LHCN-M2 (cell line): ENCODE data around the gene CRABP2. TPM values are rescaled to one million over a fixed set of nuclear protein-coding genes. Genes with fewer than 3 reads are reported as not detected.

Experiments
- DNase-seq: peaks from one replicate; pipeline ENCODE4 v3.0.0-alpha.2; 2012; ENCODE audit warnings: low read depth
- total RNA-seq: library from RNA; depleted of rRNA; stranded (reverse); fragments of >200 nt; gene quantifications from 2 replicates; pipeline ENCODE4 v1.2.3, GENCODE V29; 2014

CRABP2 gene
- total RNA-seq, 1 experiment from 2014 or later, result 2.2 TPM

DNA sequence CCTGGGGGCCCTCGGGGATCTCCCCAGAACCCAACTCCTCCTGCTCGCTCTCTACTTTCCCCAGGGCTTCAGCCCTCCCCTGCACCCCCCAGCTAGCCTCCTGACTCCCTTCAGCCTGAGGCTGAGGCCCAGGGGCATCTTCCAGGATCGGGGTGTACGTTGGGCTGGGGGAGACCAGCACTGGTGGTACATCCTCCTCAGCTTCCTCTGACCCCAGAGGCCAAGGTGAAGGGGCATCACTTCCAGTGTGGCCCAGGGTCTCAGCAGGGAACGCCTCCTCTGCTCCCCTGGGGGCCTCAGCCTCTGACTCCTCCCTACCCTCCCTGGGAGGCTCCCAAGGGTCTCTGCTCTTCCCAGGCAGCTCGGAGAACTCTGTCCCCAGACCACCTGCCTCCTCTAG is 35.0 kb downstream of the CRABP2 start:
- DNase-seq, result no peak

DNA sequence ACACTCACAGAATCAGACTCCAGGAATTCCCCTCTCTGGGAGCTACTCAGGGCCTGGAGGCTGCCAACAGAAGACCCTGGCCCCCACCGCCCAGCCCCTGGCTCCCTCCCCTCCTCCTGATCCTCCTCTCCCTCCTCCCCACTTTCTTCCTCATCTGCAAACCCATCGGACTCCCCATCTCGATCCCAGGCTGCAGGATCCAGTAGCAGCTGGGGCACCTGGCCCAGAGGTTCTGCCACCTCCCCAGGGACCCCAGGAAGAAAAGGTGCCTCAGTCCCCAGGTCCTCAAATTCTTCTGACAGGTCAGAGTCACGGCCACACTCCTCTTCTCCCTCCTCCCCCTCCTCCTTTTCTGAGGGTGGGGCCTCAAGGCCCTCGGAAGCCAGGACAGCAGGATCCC is 35.6 kb downstream of the CRABP2 start:
- DNase-seq, result no peak

DNA sequence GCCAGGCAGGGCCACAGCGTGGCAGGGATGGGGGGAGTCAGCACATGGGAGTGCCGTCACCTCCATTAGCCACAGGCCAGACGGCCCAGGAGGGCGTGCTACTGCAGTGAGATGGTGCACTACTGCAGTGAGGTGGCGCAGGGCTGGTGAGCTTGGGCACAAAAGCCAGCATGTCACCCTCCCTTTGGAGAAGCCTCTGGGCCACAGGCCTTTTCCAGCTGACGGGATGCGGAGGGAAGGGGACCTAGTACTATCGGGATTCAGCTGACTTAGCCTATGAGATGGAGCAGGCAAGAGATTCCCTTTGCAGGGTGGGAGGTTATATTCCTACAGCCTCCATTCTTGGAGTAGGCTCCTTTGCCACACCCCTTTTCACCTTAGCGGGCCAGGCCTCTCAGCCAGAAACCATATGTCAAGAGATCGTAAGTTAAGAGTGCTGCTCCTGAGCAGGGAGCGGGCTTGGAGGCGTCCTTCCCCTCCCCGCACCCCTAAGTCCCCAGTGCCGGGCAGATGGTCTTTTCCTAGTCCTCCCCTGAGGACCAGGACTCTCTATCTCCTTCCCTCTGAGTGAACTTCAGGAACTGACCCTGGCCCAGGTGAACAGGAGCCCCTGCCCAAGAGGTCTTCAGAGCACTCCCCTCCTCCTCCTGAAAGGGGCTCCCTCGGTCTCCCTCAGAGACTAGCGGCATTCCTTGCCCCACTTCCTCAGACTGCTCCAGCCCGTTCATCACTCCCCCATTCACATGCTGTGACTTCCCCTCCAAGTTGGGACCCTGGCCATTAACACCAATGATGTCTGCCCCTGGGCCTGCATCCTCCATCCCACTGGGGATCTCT is 36.4 kb downstream of the CRABP2 start:
- DNase-seq, result no peak

DNA sequence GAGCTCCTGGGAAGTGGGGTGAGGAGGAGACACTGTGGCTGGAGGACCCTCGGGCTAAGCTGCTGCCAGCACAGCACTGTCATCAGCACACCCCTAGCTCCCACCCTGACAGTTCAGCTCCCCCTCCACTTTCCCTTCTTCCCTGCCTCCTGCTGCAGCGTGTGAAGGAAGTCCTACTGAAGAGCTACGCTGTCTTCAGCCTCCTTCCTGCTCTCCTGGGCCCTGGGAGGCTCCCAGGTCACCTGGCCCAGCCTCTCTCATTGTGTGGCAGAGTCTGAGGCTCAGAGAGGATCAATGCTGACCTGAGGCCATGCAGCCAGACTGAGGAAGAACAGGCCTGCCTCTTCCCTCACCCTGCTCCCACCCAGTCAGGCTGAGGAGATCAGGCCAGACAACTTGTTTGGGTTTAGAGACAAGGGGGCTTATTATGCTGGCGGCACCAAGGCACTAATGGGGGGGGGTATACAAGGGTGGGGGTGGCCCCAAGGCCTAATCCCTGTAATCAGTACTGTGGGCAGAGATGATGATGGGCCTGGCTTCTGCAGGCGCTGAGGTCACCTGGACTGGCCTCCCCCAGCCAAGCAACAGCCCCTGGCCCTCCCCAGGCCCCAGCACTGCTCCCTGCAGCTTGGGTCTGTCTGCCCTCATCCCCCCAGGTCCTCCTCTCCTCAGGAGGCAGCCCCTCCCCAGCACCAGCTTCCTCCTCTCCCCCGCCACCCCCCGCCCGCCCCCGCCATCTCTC is 37.2 kb downstream of the CRABP2 start:
- no peak for DNase-seq

DNA sequence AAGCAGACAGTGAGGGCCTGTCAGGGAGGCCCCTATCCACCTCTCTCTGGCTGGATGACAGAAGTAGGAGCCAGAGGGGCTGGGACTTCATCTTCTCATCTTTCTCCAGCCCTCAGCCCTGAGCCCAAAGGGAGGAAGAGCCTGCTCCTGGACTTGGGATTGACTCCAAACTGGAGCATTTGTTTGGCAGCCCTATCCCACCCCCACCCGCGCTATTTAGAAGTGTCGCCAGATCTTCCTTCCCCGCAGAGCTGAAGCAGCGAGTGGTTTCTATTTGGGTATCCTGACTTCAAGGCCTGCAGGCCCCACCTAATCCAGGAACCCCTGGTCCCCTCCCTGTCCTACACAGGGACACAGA is 37.8 kb downstream of the CRABP2 start:
- DNase-seq, result peak; percentile 37

DNA sequence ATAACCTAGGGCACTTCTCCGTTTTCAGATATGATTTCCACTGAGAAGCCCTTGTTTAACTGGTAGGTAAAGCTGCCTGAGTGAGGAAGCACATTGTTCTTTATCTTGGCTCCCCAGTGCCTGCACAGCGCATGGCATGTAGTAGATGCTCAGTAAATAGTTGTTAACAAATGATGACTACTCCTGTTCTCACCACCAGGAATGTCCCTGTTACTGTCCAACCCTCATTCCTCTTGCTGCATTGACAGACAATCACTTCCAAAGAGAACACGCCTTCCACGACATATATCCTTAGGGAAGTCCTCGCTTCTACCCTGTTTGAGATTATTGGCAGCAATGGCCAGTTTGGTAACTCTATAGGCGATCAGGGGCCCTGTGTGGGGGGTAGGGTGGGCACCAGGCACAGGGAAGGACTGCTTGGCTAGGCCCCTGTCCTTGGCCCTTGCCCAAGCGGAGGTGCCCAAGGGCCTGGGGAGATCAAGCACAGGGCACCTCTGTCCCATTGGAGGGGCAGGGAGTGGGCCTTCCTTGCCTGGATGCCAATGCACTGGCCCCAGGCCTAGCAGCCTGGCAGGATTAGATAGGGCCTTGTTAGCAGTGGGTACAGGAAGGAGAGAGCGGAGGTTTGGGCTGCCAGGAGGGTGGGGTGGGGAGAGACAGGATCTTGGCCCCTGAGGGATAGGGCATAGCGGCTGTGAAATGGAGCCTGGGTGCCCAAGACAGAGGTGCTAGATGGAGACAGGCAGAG is 38.3 kb downstream of the CRABP2 start:
- peak; percentile 68 for DNase-seq

DNA sequence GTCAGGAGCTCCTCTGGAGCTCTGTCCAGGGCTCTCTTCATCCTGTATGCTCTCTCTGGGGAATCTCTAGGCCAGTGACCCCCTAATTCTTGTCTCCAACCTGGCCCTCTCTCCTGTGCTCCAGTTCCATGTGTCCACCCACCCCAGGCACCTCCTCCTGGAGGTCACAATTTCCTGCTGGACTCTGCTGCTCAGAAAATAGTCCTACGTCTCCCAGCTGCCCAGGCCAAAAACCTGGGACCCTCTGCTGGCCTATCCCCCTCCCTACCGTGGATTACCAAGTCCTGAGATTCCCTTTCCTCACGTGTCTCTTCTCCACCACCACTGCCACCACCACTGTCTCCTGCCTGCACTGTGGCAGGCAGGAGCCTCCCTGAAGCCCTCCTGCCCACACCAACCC is 39.8 kb downstream of the CRABP2 start:
- DNase-seq, result no peak

DNA sequence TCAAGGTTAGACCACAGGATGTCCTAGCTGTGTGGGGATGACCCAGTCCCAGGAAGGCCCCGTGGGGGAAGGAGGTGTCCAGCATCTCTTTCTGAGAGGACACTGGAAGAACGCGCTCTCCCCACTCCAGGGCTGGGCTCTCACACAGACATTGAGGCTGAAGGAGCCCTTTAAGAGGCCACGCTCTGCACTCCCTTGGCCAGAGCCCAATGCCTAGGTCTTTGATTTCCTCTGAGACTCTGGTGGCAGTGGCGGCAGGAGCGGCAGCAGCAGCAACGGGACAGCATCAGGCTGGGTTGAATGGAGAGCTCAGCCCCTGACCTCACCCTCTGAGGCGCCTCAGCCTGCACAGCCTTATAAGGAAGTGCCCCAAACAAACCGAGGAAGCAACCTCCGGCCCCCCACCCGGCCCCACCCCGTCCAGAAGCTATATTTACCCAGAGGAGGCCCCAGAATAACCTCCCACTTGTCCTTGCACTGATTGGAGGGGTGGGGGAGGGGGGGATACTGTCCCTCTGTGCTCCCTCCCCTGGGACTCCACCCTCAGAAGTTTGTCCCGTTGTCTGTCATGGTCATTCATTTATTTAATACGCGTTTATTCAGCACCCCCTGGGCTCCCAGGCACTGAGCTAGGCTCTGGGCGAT is 40.5 kb downstream of the CRABP2 start:
- DNase-seq, result peak; percentile 60

DNA sequence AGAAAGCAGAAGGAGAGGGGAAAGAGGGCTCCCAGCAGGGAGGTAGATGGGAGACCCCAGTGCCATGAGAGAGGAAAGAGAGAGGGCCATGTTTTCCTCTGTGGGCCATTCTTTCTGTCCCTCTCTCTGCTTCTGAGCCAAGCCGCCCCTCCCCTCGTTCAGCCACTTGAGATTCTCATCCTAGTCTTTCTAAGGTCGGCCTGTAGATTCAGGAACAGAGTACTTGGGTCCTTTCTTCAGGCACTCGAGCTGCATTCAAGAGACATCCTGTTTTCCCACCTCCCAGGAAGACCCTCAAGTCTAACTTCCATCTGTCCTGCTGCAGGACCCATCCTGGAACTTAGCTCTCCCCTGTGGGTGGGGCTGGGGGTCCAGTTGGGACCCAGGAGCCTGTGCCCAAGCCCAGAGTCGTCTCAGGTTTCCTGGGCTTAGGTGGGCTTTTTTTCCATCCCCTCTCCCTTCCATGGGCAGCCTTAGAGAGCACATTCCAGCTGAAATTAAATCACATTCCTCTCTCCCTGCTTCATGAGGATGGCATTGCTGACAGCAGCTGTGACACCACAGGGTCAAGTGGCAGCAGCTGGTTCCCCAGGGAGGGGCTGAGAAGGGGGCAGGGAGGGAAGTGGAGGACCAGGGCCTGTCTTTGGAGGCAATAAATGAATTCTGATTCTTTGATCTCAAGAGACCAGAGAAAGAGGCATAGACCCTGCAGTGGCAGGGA is 41.2 kb downstream of the CRABP2 start:
- DNase-seq, result peak; percentile 87

DNA sequence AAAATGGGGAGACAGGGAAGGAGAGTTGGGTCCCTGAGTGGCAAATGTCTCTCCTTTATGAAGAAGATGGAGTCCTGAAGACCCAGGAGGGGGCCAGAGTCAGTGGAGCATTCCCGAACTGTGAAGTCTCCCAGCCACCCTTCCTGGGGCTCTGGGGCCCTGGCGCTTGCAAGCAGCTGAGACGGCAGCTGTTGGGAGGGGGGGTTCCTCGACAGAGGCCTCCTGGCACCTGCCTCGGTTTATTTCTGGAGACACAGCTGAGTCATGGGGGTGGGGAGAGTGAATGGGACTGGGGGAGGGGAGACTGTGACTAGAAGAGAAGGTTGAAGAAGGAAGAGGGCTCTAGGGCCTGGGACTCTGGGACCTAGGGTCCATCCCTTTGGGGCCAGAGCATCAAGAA is 42.2 kb downstream of the CRABP2 start:
- peak; percentile 96 for DNase-seq

DNA sequence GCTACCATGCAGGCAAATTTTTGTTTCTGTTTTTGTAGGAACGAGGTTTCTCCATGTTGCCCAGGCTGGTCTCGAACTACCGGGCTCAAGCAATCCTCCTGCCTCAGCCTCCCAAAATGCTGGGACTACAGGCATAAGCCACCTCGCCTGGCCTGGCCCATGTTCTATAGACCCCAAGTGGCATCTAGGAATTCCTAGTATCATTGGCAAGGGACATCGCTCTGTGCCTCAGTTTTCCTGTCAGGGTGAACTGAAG is 42.7 kb downstream of the CRABP2 start:
- DNase-seq, result no peak

DNA sequence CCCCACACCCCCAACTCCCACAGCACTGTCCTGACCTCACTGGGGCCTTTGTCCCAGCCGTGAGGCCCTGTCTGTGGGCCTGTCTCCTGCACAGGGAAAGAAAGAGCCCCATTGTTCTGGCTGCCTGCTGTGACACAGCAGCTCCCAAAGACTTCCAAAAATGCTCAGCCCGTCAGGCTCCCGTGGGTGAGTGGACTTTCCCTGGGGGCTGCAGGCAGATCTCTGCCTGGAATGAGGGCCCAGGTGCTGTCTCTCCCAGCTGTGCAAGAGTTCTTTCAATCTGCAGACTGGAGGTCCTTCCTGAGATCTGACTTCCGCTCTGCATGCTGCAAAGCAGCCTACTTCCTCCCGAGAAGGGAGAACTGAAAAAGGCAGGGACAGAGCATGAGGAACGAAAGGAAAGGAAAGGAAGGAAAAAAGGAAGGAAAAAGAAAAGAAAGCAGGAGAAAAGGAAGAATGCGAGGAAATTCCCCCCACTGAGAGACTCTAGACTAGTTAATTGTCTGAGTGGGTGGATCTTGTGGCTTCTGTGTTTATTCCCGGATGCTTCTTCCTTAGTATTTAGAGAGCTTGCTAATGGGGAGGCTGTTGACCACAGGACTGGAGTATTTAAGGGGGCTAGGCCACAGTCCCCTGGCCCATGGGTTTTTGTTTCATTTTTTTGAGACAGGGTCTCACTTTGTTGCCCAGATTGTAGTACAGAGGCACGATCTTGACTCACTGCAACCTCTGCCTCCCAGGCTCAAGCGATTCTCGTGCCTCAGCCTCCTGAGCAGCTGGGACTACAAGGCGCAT is 43.2 kb downstream of the CRABP2 start:
- DNase-seq, result peak; percentile 43

DNA sequence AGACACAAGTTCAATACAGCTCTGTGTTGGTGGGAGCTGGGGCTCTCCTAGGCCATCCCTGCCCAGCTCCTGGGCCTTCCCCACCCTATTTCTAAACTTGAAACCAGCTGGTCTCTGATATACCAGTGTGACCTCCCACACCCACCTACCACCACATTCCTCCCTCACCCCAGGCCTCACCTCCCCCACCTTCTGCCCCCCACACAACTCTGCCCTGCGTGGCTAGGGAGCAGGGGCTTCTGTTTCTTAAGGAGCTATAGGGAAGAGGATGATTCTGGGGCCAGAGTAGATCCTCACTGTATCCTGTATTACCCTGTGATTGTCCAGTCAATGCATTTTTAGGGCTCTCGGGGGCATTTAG is 44.7 kb downstream of the CRABP2 start:
- no peak for DNase-seq

DNA sequence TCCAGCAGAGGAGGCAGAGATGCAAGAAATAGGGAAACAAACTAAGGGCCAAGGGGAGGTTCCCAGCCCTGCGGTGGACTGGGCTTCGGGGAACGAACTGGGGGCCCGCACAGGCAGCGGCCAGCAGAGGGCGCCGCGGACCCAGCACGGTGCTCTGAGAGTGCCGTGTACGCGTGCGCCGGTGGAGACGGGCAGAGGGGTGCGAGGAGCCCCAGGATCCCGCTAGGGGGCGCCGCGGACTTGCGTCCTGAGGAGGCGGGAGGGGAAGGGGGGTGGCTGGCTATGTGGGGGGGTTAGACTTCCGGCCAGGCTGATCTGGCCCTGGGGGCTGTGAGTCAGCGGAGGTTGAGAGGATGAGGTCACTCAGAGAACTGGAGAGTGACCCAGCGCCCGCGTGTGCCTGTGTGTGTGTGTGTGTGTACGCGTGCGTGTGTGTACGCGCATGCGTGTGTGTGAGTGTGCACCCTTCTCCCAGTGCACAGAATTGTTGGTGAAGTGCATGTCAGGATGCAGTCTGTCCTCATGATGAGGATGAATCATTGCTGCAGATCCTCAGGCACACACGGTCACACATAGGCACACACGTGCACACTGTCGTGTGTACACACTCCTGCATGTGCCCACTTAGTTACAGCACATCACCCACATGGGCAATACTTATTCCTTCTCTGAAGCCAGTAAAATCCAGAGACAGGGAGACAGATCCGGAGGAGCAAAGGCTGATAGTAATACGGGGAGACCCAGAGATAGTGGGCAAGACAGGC is 45.2 kb downstream of the CRABP2 start:
- peak; percentile 98 for DNase-seq

DNA sequence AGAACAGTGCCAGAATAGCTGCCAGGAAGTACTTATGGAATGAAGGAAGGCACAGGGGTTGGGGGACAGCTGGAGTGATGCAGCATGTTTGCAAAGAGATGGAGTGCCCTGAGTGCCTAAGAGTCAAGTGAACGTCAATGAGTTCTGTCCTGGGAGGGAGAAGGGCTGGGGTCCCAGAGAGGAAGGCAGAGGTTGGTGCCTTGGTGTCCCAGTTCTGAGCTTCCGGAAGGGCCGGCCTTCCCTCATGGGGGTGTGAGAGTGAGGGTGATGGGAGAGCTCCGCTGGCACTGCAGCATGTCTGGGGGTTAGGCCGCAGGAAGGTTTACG is 45.8 kb downstream of the CRABP2 start:
- DNase-seq, result no peak

DNA sequence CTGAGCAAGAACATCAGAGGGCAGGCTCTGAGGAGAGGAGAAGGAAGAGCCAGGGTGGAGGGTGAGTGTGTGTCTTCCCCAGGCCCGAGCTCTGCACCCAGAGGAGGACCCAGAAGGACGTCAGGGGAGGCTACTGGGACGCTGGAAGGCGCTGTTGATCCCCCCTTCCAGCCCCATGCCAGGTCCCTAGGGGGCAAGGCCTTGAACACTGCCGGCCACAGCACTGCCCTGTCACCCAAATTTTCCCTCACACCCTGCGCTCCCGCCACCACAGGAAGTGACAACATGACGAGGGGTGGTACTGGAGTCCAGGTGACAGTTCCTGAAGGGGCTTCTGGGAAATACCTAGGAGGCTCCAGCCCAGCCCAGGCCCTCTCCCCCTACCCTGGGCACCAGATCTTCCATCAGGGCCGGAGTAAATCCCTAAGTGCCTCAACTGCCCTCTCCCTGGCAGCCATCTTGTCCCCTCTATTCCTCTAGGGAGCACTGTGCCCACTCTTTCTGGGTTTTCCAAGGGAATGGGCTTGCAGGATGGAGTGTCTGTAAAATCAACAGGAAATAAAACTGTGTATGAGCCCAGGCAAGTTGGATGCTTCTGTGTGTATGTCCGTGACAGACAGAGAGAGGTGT is 46.3 kb downstream of the CRABP2 start:
- no peak for DNase-seq

DNA sequence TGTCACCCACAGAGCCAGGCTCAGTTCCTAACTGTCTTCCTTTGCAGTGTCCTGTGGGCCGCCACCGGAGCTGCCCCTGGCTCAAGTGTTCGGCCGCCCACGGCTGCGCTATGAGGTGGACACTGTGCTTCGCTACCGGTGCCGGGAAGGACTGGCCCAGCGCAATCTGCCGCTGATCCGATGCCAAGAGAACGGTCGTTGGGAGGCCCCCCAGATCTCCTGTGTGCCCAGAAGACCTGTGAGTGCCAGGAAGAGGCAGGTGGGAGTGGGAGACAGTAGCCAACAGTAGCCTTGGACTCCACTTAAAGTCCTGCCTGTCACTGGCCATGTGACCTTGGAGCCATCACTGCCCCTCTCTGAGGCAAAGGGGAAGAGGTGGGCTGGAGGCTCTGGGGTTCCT is 46.9 kb downstream of the CRABP2 start:
- DNase-seq, result no peak

DNA sequence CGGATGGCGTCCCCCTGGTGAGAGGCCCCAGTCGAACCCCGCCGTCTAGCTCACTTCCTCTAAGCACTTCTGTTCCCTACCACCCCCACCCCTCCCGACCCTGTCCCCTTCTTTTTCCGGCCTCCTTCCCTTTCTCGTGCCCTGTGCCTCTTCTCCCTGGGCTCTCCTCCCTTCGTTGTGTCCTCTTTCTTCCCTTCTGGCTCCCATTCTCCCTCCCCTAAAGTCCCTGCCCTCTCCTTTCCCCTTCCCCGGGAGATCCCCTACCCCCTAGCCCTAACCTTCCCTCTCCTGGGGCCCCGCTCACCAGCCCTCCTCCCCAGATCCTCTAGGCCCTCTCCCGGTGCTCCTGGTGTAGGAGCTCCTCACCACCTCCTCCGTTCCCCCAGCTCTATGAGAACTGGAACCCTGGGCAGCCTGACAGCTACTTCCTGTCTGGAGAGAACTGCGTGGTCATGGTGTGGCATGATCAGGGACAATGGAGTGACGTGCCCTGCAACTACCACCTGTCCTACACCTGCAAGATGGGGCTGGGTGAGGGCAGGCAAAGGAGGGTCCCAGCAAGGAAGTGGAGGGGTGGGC is 47.6 kb downstream of the CRABP2 start:
- DNase-seq, result no peak
